C4-2B (cell line): Measurements from ENCODE around the gene CARMIL1.

ENCODE experiments used
- CTCF ChIP-seq: fragments of 450-650 bp; conservative IDR thresholded peaks from 2 replicates; pipeline ENCODE4 v1.5.1; 2017; ENCODE audit warnings: mild to moderate bottlenecking
- ZFX ChIP-seq: fragments of 450-650 bp; IDR thresholded peaks from 2 replicates; pipeline ENCODE4 v1.6.1; 2017

GRCh38 chr6:25375125-25375524 lies 96.0 kb downstream of the CARMIL1 start:
- TF ChIP-seq CTCF, result no peak
- TF ChIP-seq ZFX, result no peak
